Measurements from ENCODE around the gene MET. TPM values are rescaled to one million over a fixed set of nuclear protein-coding genes. Genes with fewer than 3 reads are reported as not detected.

Gene MET
- total and polyA plus RNA-seq, 10 of the 15 experiments (the other 5 are each of a cell fraction or from before 2014, with no cell fraction given) = 0.01 to 0.21 TPM; not detected in 8

GRCh38 chr7:116683786-116684185 lies 11.8 kb downstream of the MET start:
- H3K27me3 ChIP-seq (replicated peaks in 1 of 2; ENCODE audit: control insufficient read depth in 2 of 2, insufficient read depth in 2 of 2, low read length in 1 of 2) = peaks cover 2 to 14% of the 10 kb centered on the region in 2 experiments; a peak in 3 of 4 replicates
- H2AFZ ChIP-seq (ENCODE audit: control insufficient read depth, low read depth, low read length) = no peak overlapping the region
- FAIRE-seq (peak; percentile 87), DNase-seq (ENCODE audit: low read depth, low spot score) (peak; percentile 58), ATAC-seq (peak; percentile 100)
- H3K9me3 ChIP-seq (replicated peaks; ENCODE audit: control insufficient read depth, insufficient read depth, low read length) = no peaks in the 10 kb centered on the region
- no peak overlapping the region for H3K9ac ChIP-seq (ENCODE audit: control insufficient read depth, insufficient read depth, low read length)
- CTCF ChIA-PET = no interaction called here
- no peaks in the 10 kb centered on the region for H3K79me2 ChIP-seq (ENCODE audit: control insufficient read depth, insufficient read depth, low read length)
- in situ Hi-C loops (cut with MboI) (no loop called here), intact Hi-C loops (cut with micrococcal nuclease; ENCODE audit: unreplicated experiment) (loop anchor here (5.0 kb wide), 1 partner anchor 104 kb away; no protein-coding TSS in a partner anchor)
- H4K20me1 ChIP-seq (ENCODE audit: control insufficient read depth, insufficient read depth) = no peaks in the 10 kb centered on the region
- no peaks in the 10 kb centered on the region for H3K36me3 ChIP-seq (ENCODE audit: control insufficient read depth in 2 of 2, insufficient read depth in 2 of 2, low read length in 1 of 2)
- H3K4me3 ChIP-seq = no peak overlapping the region
- POLR2A ChIA-PET = no interaction called here
- H3K4me1 ChIP-seq (ENCODE audit: control insufficient read depth, insufficient read depth, low read length) = no peaks in the 10 kb centered on the region
- RAD21 ChIA-PET (ENCODE audit: unreplicated experiment) = no interaction called here
- H3K4me2 ChIP-seq (ENCODE audit: control insufficient read depth, insufficient read depth) = no peak overlapping the region
- H3K27ac ChIP-seq (ENCODE audit: control insufficient read depth, insufficient read depth) = no peak overlapping the region
- 0% methylated on average over 4 of the region's 4 CpGs for WGBS (ENCODE audit: insufficient coverage, insufficient replicate concordance, low lambda C conversion rate, missing lambda C conversion rate)
- no TSS peak for BruUV-seq (replicated peaks)
- SMC1A ChIA-PET (ENCODE audit: uncharacterized antibody, unreplicated experiment) = no interaction called here
- no peak for TF ChIP-seq POU2F2 (IDR thresholded peaks at IDR 0.05; ENCODE audit: borderline replicate concordance, low read depth, low read length)
- no peak for TF ChIP-seq SMARCA5 (IDR thresholded peaks at IDR 0.05)
- peak; percentile 13 for TF ChIP-seq MEF2B (IDR thresholded peaks at IDR 0.05; ENCODE audit: partially characterized antibody, poor library complexity, severe bottlenecking)
- peak; percentile 88 for TF ChIP-seq BCL11A (IDR thresholded peaks at IDR 0.05; ENCODE audit: low read depth, low read length)
- peak; percentile 67 for TF ChIP-seq NBN (IDR thresholded peaks at IDR 0.05)
- peak; percentile 97 for TF ChIP-seq PAX5 (IDR thresholded peaks at IDR 0.05; ENCODE audit: borderline replicate concordance, low read depth, low read length)
- TF ChIP-seq BCL3 (IDR thresholded peaks at IDR 0.05; ENCODE audit: borderline replicate concordance, insufficient read depth, low read depth, low read length, poor library complexity, severe bottlenecking) = peak; percentile 61
- TF ChIP-seq BRCA1 (IDR thresholded peaks at IDR 0.05; ENCODE audit: low read depth, low read length) = no peak
- TF ChIP-seq, protein P1, sequence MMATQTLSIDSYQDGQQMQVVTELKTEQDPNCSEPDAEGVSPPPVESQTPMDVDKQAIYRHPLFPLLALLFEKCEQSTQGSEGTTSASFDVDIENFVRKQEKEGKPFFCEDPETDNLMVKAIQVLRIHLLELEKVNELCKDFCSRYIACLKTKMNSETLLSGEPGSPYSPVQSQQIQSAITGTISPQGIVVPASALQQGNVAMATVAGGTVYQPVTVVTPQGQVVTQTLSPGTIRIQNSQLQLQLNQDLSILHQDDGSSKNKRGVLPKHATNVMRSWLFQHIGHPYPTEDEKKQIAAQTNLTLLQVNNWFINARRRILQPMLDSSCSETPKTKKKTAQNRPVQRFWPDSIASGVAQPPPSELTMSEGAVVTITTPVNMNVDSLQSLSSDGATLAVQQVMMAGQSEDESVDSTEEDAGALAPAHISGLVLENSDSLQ (IDR thresholded peaks at IDR 0.05) = no peak
- TF ChIP-seq CREB1 (IDR thresholded peaks at IDR 0.05; ENCODE audit: low read depth) = 0 out of 2 replicates have a peak, but pooled peaks have one; percentile 41
- peak; percentile 51; the same call in 1 of the 2 replicates for TF ChIP-seq CREM (IDR thresholded peaks at IDR 0.05; ENCODE audit: low read depth)
- TF ChIP-seq IRF5 (IDR thresholded peaks at IDR 0.05; ENCODE audit: borderline replicate concordance) = no peak
- peak; percentile 77 for TF ChIP-seq NR2F1 (conservative IDR thresholded peaks at IDR 0.05)
- 0 out of 2 replicates have a peak, but pooled peaks have one; percentile 7 for TF ChIP-seq MEF2A (IDR thresholded peaks at IDR 0.05; ENCODE audit: insufficient read depth, low read depth, low read length)
- TF ChIP-seq MYB (IDR thresholded peaks at IDR 0.05; ENCODE audit: borderline replicate concordance, low read depth, low read length) = no peak
- TF ChIP-seq ZBTB11 (CRISPR knock-in tag; IDR thresholded peaks at IDR 0.05) = no peak
- peak in 1 of 2 experiments; percentile 64; a peak in 1 of 4 replicates for TF ChIP-seq EP300 (IDR thresholded peaks at IDR 0.05; ENCODE audit: borderline replicate concordance in 1 of 2, control insufficient read depth in 1 of 2, low read depth in 2 of 2, low read length in 2 of 2)
